H1 (cell line): ENCODE data around the gene SPDYE4. TPM values are rescaled to one million over a fixed set of nuclear protein-coding genes. Genes with fewer than 3 reads are reported as not detected.

Experiments
- CTCF ChIA-PET: fragments of 300-600 bp; sonication (Branson Sonifier 250); formaldehyde crosslinking; loops from one replicate; lab custom pipeline; 2021; ENCODE audit not compliant: partially characterized antibody; lab: Charles Lee
- POLR2A ChIA-PET: fragments of 300-600 bp; sonication (Branson Sonifier 250); formaldehyde crosslinking; loops from one replicate; lab custom pipeline; 2021; ENCODE audit warnings: inconsistent platforms; ENCODE audit not compliant: partially characterized antibody; lab: Charles Lee
- DNase-seq, 2 experiments: peaks; one replicate each; pipeline versions ENCODE4 v3.0.0 to v3.0.0-alpha.2; 2010 to 2022; ENCODE audit warnings: low spot score in 2 of 2, low read depth in 1 of 2, mixed read lengths in 1 of 2
- FAIRE-seq: peaks from 2 replicates; lab custom pipeline; 2011; peaks lifted over from hg19 to GRCh38; lab: Jason Lieb, UNC
- H2AFZ ChIP-seq: 2 replicates; pipeline ENCODE4 v1.8.1; 2012; ENCODE audit warnings: low read length, inconsistent platforms
- H2AK5ac ChIP-seq: 2 replicates; pipeline ENCODE4 v1.6.1; 2013; ENCODE audit warnings: low read depth, low read length
- H2BK120ac ChIP-seq: replicated peaks from 2 replicates; pipeline ENCODE3; 2013; ENCODE audit warnings: low read depth, low read length, inconsistent platforms
- H2BK12ac ChIP-seq: 2 replicates; pipeline ENCODE4 v1.6.1; 2013; ENCODE audit warnings: low read depth, low read length
- H2BK15ac ChIP-seq: 2 replicates; pipeline ENCODE4 v1.6.1; 2013; ENCODE audit warnings: low read length
- H2BK20ac ChIP-seq: 2 replicates; pipeline ENCODE4 v1.6.1; 2013; ENCODE audit warnings: low read length
- H2BK5ac ChIP-seq: 2 replicates; pipeline ENCODE4 v1.6.1; 2013; ENCODE audit warnings: low read depth, low read length
- H3K14ac ChIP-seq: 2 replicates; pipeline ENCODE4 v1.6.1; 2013; ENCODE audit warnings: inconsistent platforms; ENCODE audit not compliant: insufficient read length
- H3K18ac ChIP-seq: 2 replicates; pipeline ENCODE4 v1.6.1; 2013; ENCODE audit warnings: low read length; ENCODE audit errors: extremely low read depth
- H3K23ac ChIP-seq: 2 replicates; pipeline ENCODE4 v1.6.1; 2013; ENCODE audit warnings: inconsistent platforms; ENCODE audit not compliant: insufficient read length
- H3K23me2 ChIP-seq: 2 replicates; pipeline ENCODE4 v1.6.1; 2013; ENCODE audit warnings: low read depth, low read length
- H3K27ac ChIP-seq: 2 replicates; pipeline ENCODE4 v1.6.1; 2011; ENCODE audit warnings: low read depth, low read length, inconsistent platforms
- H3K27me3 ChIP-seq, 4 experiments: replicated peaks in 1 of 4; 1 replicate in 1 of 4; 2 replicates in 3 of 4; pipeline versions ENCODE4 v1.6.1 to v1.8.1; 2011 to 2013; ENCODE audit warnings: low read length in 3 of 4, mild to moderate bottlenecking in 3 of 4, inconsistent platforms in 2 of 4, mixed read lengths in 2 of 4, moderate library complexity in 1 of 4; ENCODE audit not compliant: control insufficient read depth in 3 of 4, insufficient read depth in 3 of 4; ENCODE audit errors: extremely low read depth in 1 of 4
- H3K36me3 ChIP-seq, 4 experiments: 2 replicates each; pipeline versions ENCODE4 v1.6.1 to v1.8.1; 2011 to 2013; ENCODE audit warnings: mild to moderate bottlenecking in 4 of 4, low read length in 3 of 4, moderate library complexity in 2 of 4, control low read depth in 1 of 4, inconsistent platforms in 1 of 4; ENCODE audit not compliant: insufficient read depth in 4 of 4, control insufficient read depth in 2 of 4
- H3K4ac ChIP-seq: replicated peaks from 2 replicates; pipeline ENCODE3; 2013; ENCODE audit warnings: low read length, low read depth, mixed read lengths, inconsistent platforms; ENCODE audit not compliant: insufficient read length
- H3K4me1 ChIP-seq, 4 experiments: replicated peaks in 1 of 4; 1 replicate in 1 of 4; 2 replicates in 3 of 4; pipeline versions ENCODE4 v1.6.1 to v1.8.1; 2011 to 2013; ENCODE audit warnings: low read length in 3 of 4, inconsistent platforms in 2 of 4, mixed read lengths in 1 of 4; ENCODE audit not compliant: insufficient read depth in 4 of 4, control insufficient read depth in 3 of 4
- H3K4me2 ChIP-seq, 2 experiments: 2 replicates each; pipeline versions ENCODE4 v1.6.1 to v1.8.1; 2011 to 2013; ENCODE audit warnings: low read depth in 2 of 2, low read length in 2 of 2, control low read depth in 1 of 2, inconsistent platforms in 1 of 2, mild to moderate bottlenecking in 1 of 2; ENCODE audit not compliant: insufficient read depth in 1 of 2
- H3K4me3 ChIP-seq, 4 experiments: fragments of 200-600, 300-600 bp in 1 of 4; sonication (generic), shearing (Covaris generic), sonication (Bioruptor Twin) in 1 of 4; 2 replicates each; pipeline versions ENCODE4 v1.5.1 to v1.8.1; 2011 to 2016; ENCODE audit warnings: low read length in 4 of 4, low read depth in 3 of 4, control low read depth in 2 of 4, inconsistent platforms in 2 of 4, mild to moderate bottlenecking in 2 of 4, mixed read lengths in 1 of 4, moderate library complexity in 1 of 4; ENCODE audit not compliant: insufficient read depth in 2 of 4; ENCODE audit errors: extremely low read depth in 1 of 4
- H3K56ac ChIP-seq: replicated peaks from 2 replicates; pipeline ENCODE3; 2013; ENCODE audit warnings: low read depth, mild to moderate bottlenecking, mixed read lengths, low read length, inconsistent platforms; ENCODE audit not compliant: insufficient read length
- H3K79me1 ChIP-seq: 2 replicates; pipeline ENCODE4 v1.6.1; 2013; ENCODE audit warnings: low read depth, low read length, control low read depth
- H3K79me2 ChIP-seq, 2 experiments: 2 replicates each; pipeline versions ENCODE4 v1.6.1 to v1.8.1; 2012 to 2013; ENCODE audit warnings: low read length in 2 of 2, mild to moderate bottlenecking in 2 of 2, inconsistent platforms in 1 of 2; ENCODE audit not compliant: insufficient read depth in 2 of 2, control insufficient read depth in 1 of 2
- H3K9ac ChIP-seq, 4 experiments: replicated peaks in 1 of 4; 1 replicate in 1 of 4; 2 replicates in 3 of 4; pipeline versions ENCODE4 v1.6.1 to v1.8.1; 2011 to 2013; ENCODE audit warnings: low read depth in 3 of 4, low read length in 3 of 4, control low read depth in 2 of 4, mild to moderate bottlenecking in 2 of 4, moderate library complexity in 2 of 4, inconsistent platforms in 1 of 4; ENCODE audit errors: extremely low read depth in 1 of 4
- H3K9me3 ChIP-seq, 2 experiments: 2 replicates each; pipeline versions ENCODE4 v1.6.1 to v1.8.1; 2012 to 2013; ENCODE audit warnings: mild to moderate bottlenecking in 2 of 2, moderate library complexity in 2 of 2, control low read depth in 1 of 2, inconsistent platforms in 1 of 2, low read depth in 1 of 2, low read length in 1 of 2, mixed read lengths in 1 of 2; ENCODE audit not compliant: insufficient read depth in 2 of 2
- H4K20me1 ChIP-seq, 2 experiments: replicated peaks in 1 of 2; 2 replicates each; pipeline versions ENCODE3 to v1.8.1; 2011 to 2013; ENCODE audit warnings: inconsistent platforms in 2 of 2, low read length in 2 of 2, mild to moderate bottlenecking in 1 of 2; ENCODE audit not compliant: insufficient read depth in 2 of 2, control insufficient read depth in 1 of 2
- H4K5ac ChIP-seq: 2 replicates; pipeline ENCODE4 v1.6.1; 2013; ENCODE audit warnings: low read length, low read depth, mixed read lengths, inconsistent platforms; ENCODE audit not compliant: insufficient read length
- H4K8ac ChIP-seq: 2 replicates; pipeline ENCODE4 v1.8.0; 2013; ENCODE audit warnings: mild to moderate bottlenecking, moderate library complexity, low read length, inconsistent platforms; ENCODE audit not compliant: insufficient read depth; ENCODE audit errors: extremely low read depth
- H4K91ac ChIP-seq: replicated peaks from 2 replicates; pipeline ENCODE3; 2013; ENCODE audit warnings: low read length, mixed read lengths, inconsistent platforms; ENCODE audit not compliant: insufficient read length
- BCL11A ChIP-seq, 2 experiments: IDR thresholded peaks; one replicate each; pipeline ENCODE4 v1.6.1; 2011; ENCODE audit warnings: low read depth in 2 of 2, low read length in 2 of 2, mild to moderate bottlenecking in 2 of 2
- BRCA1 ChIP-seq: IDR thresholded peaks from 2 replicates; pipeline ENCODE4 v1.6.1; 2012; ENCODE audit warnings: low read depth, low read length, improper control_type of control experiment
- EGR1 ChIP-seq: IDR thresholded peaks from 2 replicates; pipeline ENCODE4 v1.6.1; 2011; ENCODE audit warnings: low read depth, low read length, borderline replicate concordance
- EZH2 ChIP-seq: fragments of 200-600 bp; sonication (generic); IDR thresholded peaks from 2 replicates; pipeline ENCODE4 v1.7.1; 2012; ENCODE audit warnings: low read depth, mild to moderate bottlenecking, moderate library complexity, low read length, inconsistent platforms; ENCODE audit not compliant: severe bottlenecking
- HDAC2 ChIP-seq, 2 experiments: fragments of 300-600 bp in 1 of 2; sonication (generic) in 1 of 2; IDR thresholded peaks; 2 replicates each; pipeline ENCODE4 v1.6.1; 2011 to 2012; ENCODE audit warnings: low read depth in 2 of 2, low read length in 2 of 2, mild to moderate bottlenecking in 2 of 2, moderate library complexity in 2 of 2, borderline replicate concordance in 1 of 2, inconsistent platforms in 1 of 2
- JUN ChIP-seq: IDR thresholded peaks from 2 replicates; pipeline ENCODE4 v1.6.1; 2011; ENCODE audit warnings: low read depth, mild to moderate bottlenecking, improper control_type of control experiment, low read length
- KDM4A ChIP-seq: IDR thresholded peaks from one replicate; pipeline ENCODE4 v1.7.1; 2012; ENCODE audit warnings: low read depth, mild to moderate bottlenecking, moderate library complexity, low read length, inconsistent platforms; ENCODE audit not compliant: severe bottlenecking
- POU5F1 ChIP-seq: IDR thresholded peaks from 2 replicates; pipeline ENCODE4 v1.6.1; 2011; ENCODE audit warnings: low read depth, mild to moderate bottlenecking, low read length, moderate library complexity
- RAD21 ChIP-seq, 2 experiments: IDR thresholded peaks in 1 of 2; conservative IDR thresholded peaks in 1 of 2; 2 replicates each; pipeline ENCODE4 v1.6.1; 2011; ENCODE audit warnings: low read depth in 2 of 2, low read length in 2 of 2, improper control_type of control experiment in 1 of 2, inconsistent platforms in 1 of 2, mild to moderate bottlenecking in 1 of 2, moderate library complexity in 1 of 2
- SIX5 ChIP-seq: IDR thresholded peaks from 2 replicates; pipeline ENCODE4 v1.6.1; 2011; ENCODE audit warnings: mild to moderate bottlenecking, low read depth, low read length
- SP2 ChIP-seq: IDR thresholded peaks from 2 replicates; pipeline ENCODE4 v1.6.1; 2012; ENCODE audit warnings: mild to moderate bottlenecking, low read length, inconsistent platforms
- SRF ChIP-seq: IDR thresholded peaks from 2 replicates; pipeline ENCODE4 v1.6.1; 2011; ENCODE audit warnings: mild to moderate bottlenecking, low read depth, low read length, moderate library complexity
- YY1 ChIP-seq: IDR thresholded peaks from 2 replicates; pipeline ENCODE4 v1.6.1; 2011; ENCODE audit warnings: low read depth, mild to moderate bottlenecking, low read length
- WGBS, 2 experiments: shearing (Covaris generic) in 1 of 2; methylation state at CpG; one replicate each; pipeline versions ENCODE4 v1.1.6 to v1.1.7; 2013 to 2015; ENCODE audit warnings: low lambda C conversion rate in 2 of 2, mixed read lengths in 2 of 2, inconsistent platforms in 1 of 2, low coverage in 1 of 2, missing lambda C conversion rate in 1 of 2; ENCODE audit not compliant: insufficient replicate concordance in 2 of 2, insufficient coverage in 1 of 2, insufficient read length in 1 of 2; ENCODE audit errors: extremely low coverage in 1 of 2, missing lambda C conversion rate in 1 of 2; 5-methylcytosine and 5-hydroxymethylcytosine counted together
- polyA plus RNA-seq, 7 experiments: library from polyadenylated mRNA; depleted of rRNA in 3 of 7; stranded (reverse) in 5 of 7; unstranded in 2 of 7; fragments of >200 nt in 5 of 7; fragments of 200-250 nt in 2 of 7; gene quantifications; 1 replicate in 5 of 7; 2 replicates in 1 of 7; 4 replicates in 1 of 7; pipeline versions ENCODE4 v1.2.1 to v1.2.3, GENCODE V29; 2011 to 2013; ENCODE audit warnings: missing spikeins in 2 of 7, mixed read lengths in 2 of 7
- total RNA-seq: library from RNA; stranded (reverse); fragmentation: NEBNext Ultra II Directional; extraction: Animal tissue kit (Norgen Biotek cat#: 25700); gene quantifications from 2 replicates; pipeline ENCODE4 v1.2.1, GENCODE V29; 2021
- TF ChIP-seq, protein P1 (sequence below): IDR thresholded peaks from 2 replicates; pipeline ENCODE4 v1.6.1; 2012; ENCODE audit warnings: inconsistent platforms

Gene SPDYE4
- total and polyA plus RNA-seq, 2 of the 8 experiments (the other 6 are each of a cell fraction or from before 2014, with no cell fraction given) = not detected

DNA sequence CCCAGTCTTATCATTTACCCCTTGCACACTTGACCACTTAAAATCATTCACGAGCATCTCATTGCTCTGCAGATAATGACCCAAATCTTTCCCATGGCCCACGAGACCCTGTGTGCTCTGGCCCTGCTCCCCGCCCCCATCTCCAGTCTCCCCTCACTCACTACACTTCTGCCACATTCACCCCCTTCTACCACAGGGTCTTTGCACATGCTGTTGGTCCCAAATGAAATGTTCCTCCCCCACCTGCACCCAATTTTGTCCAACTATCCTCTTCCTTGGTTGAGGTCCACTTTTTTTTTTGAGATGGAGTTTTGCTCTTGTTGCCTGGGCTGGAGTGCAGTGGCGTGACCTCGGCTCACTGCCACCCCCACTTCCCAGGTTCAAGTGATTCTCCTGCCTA lies 52.9 kb downstream of the SPDYE4 start:
- H3K4ac ChIP-seq = no peak overlapping the region
- no peak overlapping the region for H4K8ac ChIP-seq
- H4K91ac ChIP-seq = no peak overlapping the region
- H2BK12ac ChIP-seq = no peak overlapping the region
- no peak overlapping the region for H3K4me3 ChIP-seq
- H3K9ac ChIP-seq = no peak overlapping the region
- no peak overlapping the region for H2BK15ac ChIP-seq
- DNase-seq (no peak), FAIRE-seq (no peak)
- no peak overlapping the region for H4K5ac ChIP-seq
- H2AK5ac ChIP-seq = no peak overlapping the region
- H3K27ac ChIP-seq = no peak overlapping the region
- no peaks in the 10 kb centered on the region for H3K23me2 ChIP-seq
- CTCF ChIA-PET = interaction anchor here (0.6 kb wide), 1 partner anchor 112 kb away, joined by 7 read pairs; no protein-coding TSS in a partner anchor
- no peak overlapping the region for H3K23ac ChIP-seq
- no peak overlapping the region for H3K18ac ChIP-seq
- no peak overlapping the region for H3K4me2 ChIP-seq
- no peak overlapping the region for H2BK5ac ChIP-seq
- no peak overlapping the region for H2BK120ac ChIP-seq
- H2AFZ ChIP-seq = no peak overlapping the region
- no peaks in the 10 kb centered on the region for H3K79me2 ChIP-seq
- peaks cover 0 to 6% of the 10 kb centered on the region in 2 experiments; a peak in 1 of 4 replicates for H3K9me3 ChIP-seq
- H3K14ac ChIP-seq = no peak overlapping the region
- H3K4me1 ChIP-seq = no peaks in the 10 kb centered on the region
- no peaks in the 10 kb centered on the region for H3K79me1 ChIP-seq
- no peaks in the 10 kb centered on the region for H3K27me3 ChIP-seq
- no peaks in the 10 kb centered on the region for H3K36me3 ChIP-seq
- POLR2A ChIA-PET = interaction anchor here (6.3 kb wide), 1 partner anchor 8 kb away, joined by 33 read pairs; no protein-coding TSS in a partner anchor
- no peaks in the 10 kb centered on the region for H4K20me1 ChIP-seq
- H2BK20ac ChIP-seq = no peak overlapping the region
- WGBS, 2 experiments = 82% methylated on average over 5 of the region's 5 CpGs; no CpG with 5 or more reads in 1 of the 2 experiments
- H3K56ac ChIP-seq = no peak overlapping the region
- TF ChIP-seq JUN (no peak), YY1 (no peak), EZH2 (no peak), SRF (no peak), POU5F1 (no peak), BRCA1 (no peak), RAD21 (IDR thresholded peaks at IDR 0.05 in 1 of 2, conservative IDR thresholded peaks at IDR 0.05 in 1 of 2; ENCODE audit: low read depth in 2 of 2, low read length in 2 of 2) (no peak), BCL11A (IDR thresholded peaks at IDR 0.05; ENCODE audit: low read depth in 2 of 2, low read length in 2 of 2) (no peak), EGR1 (no peak), SP2 (no peak), KDM4A (no peak), SIX5 (no peak), HDAC2 (IDR thresholded peaks at IDR 0.05; ENCODE audit: borderline replicate concordance in 1 of 2, low read depth in 2 of 2, low read length in 2 of 2) (no peak)
- TF ChIP-seq, protein P1, sequence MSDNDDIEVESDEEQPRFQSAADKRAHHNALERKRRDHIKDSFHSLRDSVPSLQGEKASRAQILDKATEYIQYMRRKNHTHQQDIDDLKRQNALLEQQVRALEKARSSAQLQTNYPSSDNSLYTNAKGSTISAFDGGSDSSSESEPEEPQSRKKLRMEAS = no peak
